MM.1S (cell line): ENCODE measurements around the gene POMT2.

Experiments used
- DNase-seq: peaks from one replicate; pipeline ENCODE4 v3.0.0-alpha.2; 2015
- H2AFZ ChIP-seq: fragments of 300-600 bp; sonication (generic); 2 replicates; pipeline ENCODE4 v1.6.0; 2016; ENCODE audit warnings: antibody characterized with exemption, low read length
- H3F3A ChIP-seq: fragments of 300-600 bp; sonication (generic); 2 replicates; pipeline ENCODE4 v1.6.1; 2016; ENCODE audit warnings: mild to moderate bottlenecking, antibody characterized with exemption, low read length, moderate library complexity, mixed read lengths; ENCODE audit not compliant: insufficient read depth
- H3K27ac ChIP-seq: fragments of 300-600 bp; sonication (generic); 2 replicates; pipeline ENCODE4 v1.5.1; 2016; ENCODE audit warnings: mild to moderate bottlenecking, low read length
- H3K27me3 ChIP-seq: fragments of 300-600 bp; sonication (generic); replicated peaks from 2 replicates; pipeline ENCODE4 v1.6.0; 2016; ENCODE audit warnings: low read length; ENCODE audit not compliant: insufficient read depth
- H3K36me3 ChIP-seq: fragments of 300-600 bp; sonication (generic); replicated peaks from 2 replicates; pipeline ENCODE4 v1.6.1; 2016; ENCODE audit warnings: mild to moderate bottlenecking, low read length, mixed read lengths; ENCODE audit not compliant: insufficient read depth
- H3K4me1 ChIP-seq: fragments of 300-600 bp; sonication (generic); 2 replicates; pipeline ENCODE4 v1.6.1; 2016; ENCODE audit warnings: low read length, mixed read lengths
- H3K4me2 ChIP-seq: fragments of 300-600 bp; sonication (generic); 2 replicates; pipeline ENCODE4 v1.6.0; 2016; ENCODE audit warnings: low read depth, low read length
- H3K4me3 ChIP-seq: fragments of 300-600 bp; sonication (generic); 2 replicates; pipeline ENCODE4 v1.5.1; 2016; ENCODE audit warnings: low read length, mixed read lengths
- H3K79me2 ChIP-seq: fragments of 300-600 bp; sonication (generic); 2 replicates; pipeline ENCODE4 v1.6.1; 2016; ENCODE audit warnings: mixed run types, low read length, mixed read lengths
- H3K9ac ChIP-seq: fragments of 300-600 bp; sonication (generic); 2 replicates; pipeline ENCODE4 v1.6.1; 2016; ENCODE audit warnings: low read length, mixed read lengths
- H3K9me2 ChIP-seq: fragments of 300-600 bp; sonication (generic); replicated peaks from 2 replicates; pipeline ENCODE4 v1.6.1; 2016; ENCODE audit warnings: mild to moderate bottlenecking, low read length, mixed read lengths; ENCODE audit not compliant: insufficient read depth
- H3K9me3 ChIP-seq: fragments of 300-600 bp; sonication (generic); replicated peaks from 2 replicates; pipeline ENCODE4 v1.6.1; 2016; ENCODE audit warnings: mild to moderate bottlenecking, low read length, mixed read lengths; ENCODE audit not compliant: insufficient read depth
- H4K20me1 ChIP-seq: fragments of 300-600 bp; sonication (generic); 2 replicates; pipeline ENCODE4 v1.6.1; 2016; ENCODE audit warnings: mild to moderate bottlenecking, low read length, moderate library complexity, mixed read lengths; ENCODE audit not compliant: insufficient read depth
- EZH2 ChIP-seq: fragments of 300-600 bp; sonication (generic); optimal IDR thresholded peaks from 2 replicates; pipeline ENCODE3; 2017; ENCODE audit warnings: low read depth, mild to moderate bottlenecking, antibody characterized with exemption, low read length, mixed read lengths
- EZH2phosphoT487 ChIP-seq: fragments of 300-600 bp; sonication (generic); IDR thresholded peaks from 2 replicates; pipeline ENCODE4 v1.6.1; 2018; ENCODE audit warnings: antibody characterized with exemption, low read length
- TF ChIP-seq, protein P1 (sequence below): fragments of 300-600 bp; sonication (generic); IDR thresholded peaks from 2 replicates; pipeline ENCODE4 v1.5.1; 2016; ENCODE audit warnings: antibody characterized with exemption, low read length, mixed read lengths

POMT2 gene

DNA sequence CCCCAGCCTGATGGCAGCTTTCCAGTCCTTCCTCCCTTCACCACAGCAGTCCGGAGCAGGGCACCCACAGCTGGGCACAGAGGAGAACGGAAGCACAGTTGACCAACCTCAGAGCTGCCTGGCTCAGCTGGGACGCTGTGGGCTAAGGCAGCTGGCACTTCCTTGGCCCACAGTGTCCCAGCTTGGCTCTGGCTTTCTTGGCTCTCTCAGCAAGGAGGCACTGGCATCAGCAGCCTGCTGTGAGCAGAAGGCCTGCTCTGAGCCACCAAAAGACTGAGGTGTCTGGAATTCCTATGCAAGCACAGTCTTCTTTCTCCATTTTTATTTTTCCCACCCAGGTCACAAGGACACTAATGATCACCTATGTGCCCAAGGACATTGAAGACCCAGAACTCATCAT lies 82.3 kb downstream of the POMT2 start:
- Histone ChIP-seq H3K27me3 (no peaks in the 10 kb centered on the region), H2AFZ (no peak overlapping the region), H3F3A (no peaks in the 10 kb centered on the region), H3K4me3 (no peak overlapping the region), H3K4me2 (no peak overlapping the region), H3K4me1 (no peaks in the 10 kb centered on the region), H4K20me1 (no peaks in the 10 kb centered on the region), H3K9ac (no peak overlapping the region), H3K79me2 (no peaks in the 10 kb centered on the region), H3K9me2 (no peaks in the 10 kb centered on the region), H3K9me3 (no peaks in the 10 kb centered on the region), H3K27ac (no peak overlapping the region), H3K36me3 (no peaks in the 10 kb centered on the region)
- TF ChIP-seq EZH2 = no peak
- TF ChIP-seq, protein P1, sequence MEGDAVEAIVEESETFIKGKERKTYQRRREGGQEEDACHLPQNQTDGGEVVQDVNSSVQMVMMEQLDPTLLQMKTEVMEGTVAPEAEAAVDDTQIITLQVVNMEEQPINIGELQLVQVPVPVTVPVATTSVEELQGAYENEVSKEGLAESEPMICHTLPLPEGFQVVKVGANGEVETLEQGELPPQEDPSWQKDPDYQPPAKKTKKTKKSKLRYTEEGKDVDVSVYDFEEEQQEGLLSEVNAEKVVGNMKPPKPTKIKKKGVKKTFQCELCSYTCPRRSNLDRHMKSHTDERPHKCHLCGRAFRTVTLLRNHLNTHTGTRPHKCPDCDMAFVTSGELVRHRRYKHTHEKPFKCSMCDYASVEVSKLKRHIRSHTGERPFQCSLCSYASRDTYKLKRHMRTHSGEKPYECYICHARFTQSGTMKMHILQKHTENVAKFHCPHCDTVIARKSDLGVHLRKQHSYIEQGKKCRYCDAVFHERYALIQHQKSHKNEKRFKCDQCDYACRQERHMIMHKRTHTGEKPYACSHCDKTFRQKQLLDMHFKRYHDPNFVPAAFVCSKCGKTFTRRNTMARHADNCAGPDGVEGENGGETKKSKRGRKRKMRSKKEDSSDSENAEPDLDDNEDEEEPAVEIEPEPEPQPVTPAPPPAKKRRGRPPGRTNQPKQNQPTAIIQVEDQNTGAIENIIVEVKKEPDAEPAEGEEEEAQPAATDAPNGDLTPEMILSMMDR = no peak
- no peak for TF ChIP-seq EZH2phosphoT487
- no peak for DNase-seq

DNA sequence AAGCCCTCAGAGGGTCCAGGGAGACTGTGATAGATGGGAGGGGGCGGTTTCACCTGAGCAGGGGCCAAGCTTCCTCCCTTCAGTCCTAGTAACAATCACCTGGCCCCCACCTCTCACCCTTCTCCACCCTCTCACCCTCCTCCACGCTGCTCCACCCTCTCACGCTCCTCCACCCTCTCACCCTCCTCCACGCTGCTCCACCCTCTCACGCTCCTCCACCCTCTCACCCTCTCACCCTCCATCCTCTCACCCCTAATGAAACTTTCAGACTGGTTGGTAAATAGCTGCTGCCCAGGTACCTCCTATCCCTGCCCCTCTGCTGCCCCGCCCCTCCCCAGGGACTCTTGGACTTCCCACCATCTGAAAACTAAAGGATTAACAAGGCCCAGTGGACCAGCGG lies 83.9 kb downstream of the POMT2 start:
- H3K9me2 ChIP-seq = no peaks in the 10 kb centered on the region
- H3K27ac ChIP-seq = no peak overlapping the region
- TF ChIP-seq EZH2phosphoT487 (no peak), EZH2 (no peak)
- TF ChIP-seq, protein P1 = no peak
- no peaks in the 10 kb centered on the region for H3K79me2 ChIP-seq
- no peaks in the 10 kb centered on the region for H3K9me3 ChIP-seq
- no peaks in the 10 kb centered on the region for H3K36me3 ChIP-seq
- DNase-seq = no peak
- no peaks in the 10 kb centered on the region for H3F3A ChIP-seq
- H3K4me3 ChIP-seq = no peak overlapping the region
- H3K4me2 ChIP-seq = no peak overlapping the region
- no peak overlapping the region for H3K9ac ChIP-seq
- no peak overlapping the region for H2AFZ ChIP-seq
- no peaks in the 10 kb centered on the region for H3K4me1 ChIP-seq
- H3K27me3 ChIP-seq = no peaks in the 10 kb centered on the region
- H4K20me1 ChIP-seq = no peaks in the 10 kb centered on the region

DNA sequence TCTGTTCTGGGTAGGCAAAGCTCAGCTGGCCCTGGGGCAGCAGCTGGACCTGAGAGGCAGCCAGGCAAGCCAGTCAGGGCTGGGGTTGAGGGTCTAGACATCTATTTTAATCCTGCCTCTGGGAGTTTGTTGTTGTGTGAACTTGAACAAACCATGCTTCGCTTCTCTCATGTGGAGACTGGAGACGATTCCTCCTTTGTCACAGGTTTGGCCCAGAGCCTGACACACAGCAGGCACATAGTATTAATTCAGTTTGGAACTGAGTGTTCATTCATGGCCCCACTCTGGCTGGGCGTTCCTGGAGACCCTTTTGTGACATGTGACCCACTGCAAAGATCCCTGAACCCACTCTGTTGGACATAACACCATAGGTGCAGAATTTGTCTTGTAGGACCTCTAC lies 89.0 kb downstream of the POMT2 start:
- Histone ChIP-seq H4K20me1 (no peaks in the 10 kb centered on the region), H3F3A (no peaks in the 10 kb centered on the region), H3K4me2 (no peak overlapping the region), H3K79me2 (no peaks in the 10 kb centered on the region), H3K27me3 (no peaks in the 10 kb centered on the region), H3K9me3 (no peaks in the 10 kb centered on the region), H3K27ac (no peak overlapping the region), H3K9me2 (no peaks in the 10 kb centered on the region), H3K9ac (no peak overlapping the region), H3K4me1 (no peaks in the 10 kb centered on the region), H3K4me3 (no peak overlapping the region), H3K36me3 (no peaks in the 10 kb centered on the region), H2AFZ (no peak overlapping the region)
- DNase-seq = no peak
- TF ChIP-seq EZH2 (no peak), EZH2phosphoT487 (no peak)
- TF ChIP-seq, protein P1 = no peak
